HepG2 (cell line): Measurements from ENCODE around the gene ZFP90. TPM values are rescaled to one million over a fixed set of nuclear protein-coding genes. Genes with fewer than 3 reads are reported as not detected.

Source experiments
- AHR ChIP-seq: IDR thresholded peaks from 2 replicates; pipeline ENCODE4 v1.6.1; 2018; ENCODE audit warnings: missing genetic modification reagents, missing compliant biosample characterization
- ASH2L ChIP-seq: fragments of 300-600, 200-600 bp; sonication (generic); IDR thresholded peaks from 2 replicates; pipeline ENCODE4 v1.7.0; 2017; ENCODE audit warnings: low read depth, mild to moderate bottlenecking, moderate library complexity, mixed read lengths, low read length; ENCODE audit not compliant: insufficient read length
- FIP1L1 ChIP-seq: fragments of 200-400 bp; formaldehyde crosslinking; IDR thresholded peaks from 2 replicates; pipeline ENCODE4 v1.6.1; 2018; ENCODE audit warnings: low read depth, mild to moderate bottlenecking, low read length, moderate library complexity, borderline replicate concordance; ENCODE audit not compliant: insufficient read depth
- FOSL2 ChIP-seq: sonication (generic); formaldehyde crosslinking; IDR thresholded peaks from 2 replicates; pipeline ENCODE4 v1.4.0; 2020; ENCODE audit warnings: missing genetic modification reagents
- GFI1 ChIP-seq: sonication (generic); formaldehyde crosslinking; IDR thresholded peaks from 2 replicates; pipeline ENCODE4 v1.5.0; 2020; ENCODE audit warnings: missing genetic modification reagents, mild to moderate bottlenecking, borderline replicate concordance
- GTF2F1 ChIP-seq: fragments of 150-350 bp; IDR thresholded peaks from 2 replicates; pipeline ENCODE4 v1.6.1; 2014; ENCODE audit warnings: low read length
- KDM3A ChIP-seq: IDR thresholded peaks from 2 replicates; pipeline ENCODE4 v1.6.1; 2018; ENCODE audit warnings: low read depth, missing compliant biosample characterization
- KMT2A ChIP-seq: sonication (generic); formaldehyde crosslinking; IDR thresholded peaks from 2 replicates; pipeline ENCODE4 v1.4.0; 2020; ENCODE audit warnings: missing genetic modification reagents
- NR2F6 ChIP-seq, 2 experiments: IDR thresholded peaks; 2 replicates each; pipeline ENCODE4 v1.6.1; 2016; ENCODE audit warnings: antibody characterized with exemption in 1 of 2, mild to moderate bottlenecking in 1 of 2
- PAWR ChIP-seq: sonication (generic); formaldehyde crosslinking; IDR thresholded peaks from 2 replicates; pipeline ENCODE4 v1.4.0; 2020; ENCODE audit warnings: missing genetic modification reagents, mild to moderate bottlenecking, borderline replicate concordance
- POLR2AphosphoS5 ChIP-seq: IDR thresholded peaks from 2 replicates; pipeline ENCODE4 v1.6.1; 2012; ENCODE audit warnings: low read depth, low read length
- SMARCC2 ChIP-seq: fragments of 450-650 bp; IDR thresholded peaks from 2 replicates; pipeline ENCODE4 v1.6.1; 2017; ENCODE audit warnings: antibody characterized with exemption, mild to moderate bottlenecking
- TBX2 ChIP-seq: sonication (generic); formaldehyde crosslinking; IDR thresholded peaks from 2 replicates; pipeline ENCODE4 v1.5.0; 2020; ENCODE audit warnings: missing genetic modification reagents, mild to moderate bottlenecking, borderline replicate concordance
- ZMAT3 ChIP-seq: sonication (generic); formaldehyde crosslinking; conservative IDR thresholded peaks from 2 replicates; pipeline ENCODE4 v1.7.0; 2021; ENCODE audit warnings: missing genetic modification reagents
- ZNF17 ChIP-seq: sonication (generic); formaldehyde crosslinking; IDR thresholded peaks from 2 replicates; pipeline ENCODE4 v1.5.0; 2020; ENCODE audit warnings: mild to moderate bottlenecking, missing genetic modification reagents
- ZNF432 ChIP-seq: sonication (generic); formaldehyde crosslinking; IDR thresholded peaks from 2 replicates; pipeline ENCODE4 v1.5.0; 2020; ENCODE audit warnings: missing genetic modification reagents, mild to moderate bottlenecking, borderline replicate concordance
- ZNF460 ChIP-seq: sonication (generic); formaldehyde crosslinking; IDR thresholded peaks from 2 replicates; pipeline ENCODE4 v1.5.1; 2020; ENCODE audit warnings: missing genetic modification reagents, mild to moderate bottlenecking, borderline replicate concordance
- ZNF720 ChIP-seq: sonication (generic); formaldehyde crosslinking; IDR thresholded peaks from 2 replicates; pipeline ENCODE4 v1.4.0; 2020; ENCODE audit warnings: missing genetic modification reagents
- ZNF772 ChIP-seq: sonication (generic); formaldehyde crosslinking; IDR thresholded peaks from 2 replicates; pipeline ENCODE4 v1.5.0; 2020; ENCODE audit warnings: mild to moderate bottlenecking, missing genetic modification reagents
- ZNF788 ChIP-seq: sonication (generic); formaldehyde crosslinking; IDR thresholded peaks from 2 replicates; pipeline ENCODE4 v1.5.0; 2020; ENCODE audit warnings: mild to moderate bottlenecking, missing genetic modification reagents, borderline replicate concordance
- ZSCAN21 ChIP-seq: sonication (generic); formaldehyde crosslinking; IDR thresholded peaks from 2 replicates; pipeline ENCODE4 v1.8.0; 2022; ENCODE audit warnings: mild to moderate bottlenecking, missing genetic modification reagents, moderate library complexity, borderline replicate concordance
- polyA plus RNA-seq, 8 experiments: library from polyadenylated mRNA; depleted of rRNA in 3 of 8; stranded (reverse) in 7 of 8; unstranded in 1 of 8; fragments of >200 nt; fragmentation: Illumina TruSeq in 4 of 8; extraction: Trizol in 4 of 8; gene quantifications; 2 replicates each; pipeline versions ENCODE4 v1.2.1 to v1.2.3, GENCODE V29; 2011 to 2016; ENCODE audit warnings: low read depth in 4 of 8, missing spikeins in 1 of 8, mixed read lengths in 1 of 8; ENCODE audit not compliant: insufficient read depth in 1 of 8
- total RNA-seq, 5 experiments: library from RNA; depleted of rRNA; stranded (reverse); fragments of >200 nt; fragmentation: Illumina TruSeq; extraction: Trizol; gene quantifications; 2 replicates each; pipeline ENCODE4 v1.2.3, GENCODE V29; 2016; ENCODE audit warnings: low read depth in 1 of 5
- TF ChIP-seq, protein P1 (sequence below): sonication (generic); formaldehyde crosslinking; IDR thresholded peaks from 2 replicates; pipeline ENCODE4 v1.8.1; 2023; ENCODE audit warnings: mild to moderate bottlenecking, missing genetic modification reagents
- TF ChIP-seq, protein P2 (sequence below): sonication (generic); formaldehyde crosslinking; IDR thresholded peaks from 2 replicates; pipeline ENCODE4 v1.4.0; 2020; ENCODE audit warnings: missing genetic modification reagents

ZFP90 gene
- total and polyA plus RNA-seq, 2 of the 13 experiments (the other 11 are each of a cell fraction or from before 2014, with no cell fraction given): 17.6 to 18.9 TPM

- TF ChIP-seq FOSL2 (CRISPR knock-in tag) (peak; percentile 28; the same call in 1 of the 2 replicates), FIP1L1 (no peak), GTF2F1 (no peak), AHR (CRISPR knock-in tag) (peak; percentile 76; the same call in 1 of the 2 replicates), SMARCC2 (no peak), ZSCAN21 (0 out of 2 replicates have a peak, but pooled peaks have one; percentile 90), ZNF720 (CRISPR knock-in tag) (no peak; the same call in 1 of the 2 replicates), ZNF460 (CRISPR knock-in tag) (no peak), ZNF432 (CRISPR knock-in tag) (no peak), PAWR (CRISPR knock-in tag) (peak; percentile 85; the same call in 1 of the 2 replicates), NR2F6 (IDR thresholded peaks at IDR 0.05) (no peak), NR2F6 (CRISPR knock-in tag; IDR thresholded peaks at IDR 0.05) (peak; percentile 11; the same call in 1 of the 2 replicates), ZNF17 (CRISPR knock-in tag) (no peak), ZNF788 (CRISPR knock-in tag) (peak; percentile 75; the same call in 1 of the 2 replicates), TBX2 (CRISPR knock-in tag) (peak; percentile 88), ASH2L (peak; percentile 90), ZNF772 (CRISPR knock-in tag) (peak; percentile 97), GFI1 (CRISPR knock-in tag) (0 out of 2 replicates have a peak, but pooled peaks have one; percentile 51), ZMAT3 (CRISPR knock-in tag) (peak; percentile 93; the same call in 1 of the 2 replicates), KMT2A (CRISPR knock-in tag) (peak; percentile 93), KDM3A (CRISPR knock-in tag) (no peak), POLR2AphosphoS5 (peak; percentile 74)
- TF ChIP-seq, protein P1, sequence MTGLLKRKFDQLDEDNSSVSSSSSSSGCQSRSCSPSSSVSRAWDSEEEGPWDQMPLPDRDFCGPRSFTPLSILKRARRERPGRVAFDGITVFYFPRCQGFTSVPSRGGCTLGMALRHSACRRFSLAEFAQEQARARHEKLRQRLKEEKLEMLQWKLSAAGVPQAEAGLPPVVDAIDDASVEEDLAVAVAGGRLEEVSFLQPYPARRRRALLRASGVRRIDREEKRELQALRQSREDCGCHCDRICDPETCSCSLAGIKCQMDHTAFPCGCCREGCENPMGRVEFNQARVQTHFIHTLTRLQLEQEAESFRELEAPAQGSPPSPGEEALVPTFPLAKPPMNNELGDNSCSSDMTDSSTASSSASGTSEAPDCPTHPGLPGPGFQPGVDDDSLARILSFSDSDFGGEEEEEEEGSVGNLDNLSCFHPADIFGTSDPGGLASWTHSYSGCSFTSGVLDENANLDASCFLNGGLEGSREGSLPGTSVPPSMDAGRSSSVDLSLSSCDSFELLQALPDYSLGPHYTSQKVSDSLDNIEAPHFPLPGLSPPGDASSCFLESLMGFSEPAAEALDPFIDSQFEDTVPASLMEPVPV (CRISPR knock-in tag): peak; percentile 94
- TF ChIP-seq, protein P2, sequence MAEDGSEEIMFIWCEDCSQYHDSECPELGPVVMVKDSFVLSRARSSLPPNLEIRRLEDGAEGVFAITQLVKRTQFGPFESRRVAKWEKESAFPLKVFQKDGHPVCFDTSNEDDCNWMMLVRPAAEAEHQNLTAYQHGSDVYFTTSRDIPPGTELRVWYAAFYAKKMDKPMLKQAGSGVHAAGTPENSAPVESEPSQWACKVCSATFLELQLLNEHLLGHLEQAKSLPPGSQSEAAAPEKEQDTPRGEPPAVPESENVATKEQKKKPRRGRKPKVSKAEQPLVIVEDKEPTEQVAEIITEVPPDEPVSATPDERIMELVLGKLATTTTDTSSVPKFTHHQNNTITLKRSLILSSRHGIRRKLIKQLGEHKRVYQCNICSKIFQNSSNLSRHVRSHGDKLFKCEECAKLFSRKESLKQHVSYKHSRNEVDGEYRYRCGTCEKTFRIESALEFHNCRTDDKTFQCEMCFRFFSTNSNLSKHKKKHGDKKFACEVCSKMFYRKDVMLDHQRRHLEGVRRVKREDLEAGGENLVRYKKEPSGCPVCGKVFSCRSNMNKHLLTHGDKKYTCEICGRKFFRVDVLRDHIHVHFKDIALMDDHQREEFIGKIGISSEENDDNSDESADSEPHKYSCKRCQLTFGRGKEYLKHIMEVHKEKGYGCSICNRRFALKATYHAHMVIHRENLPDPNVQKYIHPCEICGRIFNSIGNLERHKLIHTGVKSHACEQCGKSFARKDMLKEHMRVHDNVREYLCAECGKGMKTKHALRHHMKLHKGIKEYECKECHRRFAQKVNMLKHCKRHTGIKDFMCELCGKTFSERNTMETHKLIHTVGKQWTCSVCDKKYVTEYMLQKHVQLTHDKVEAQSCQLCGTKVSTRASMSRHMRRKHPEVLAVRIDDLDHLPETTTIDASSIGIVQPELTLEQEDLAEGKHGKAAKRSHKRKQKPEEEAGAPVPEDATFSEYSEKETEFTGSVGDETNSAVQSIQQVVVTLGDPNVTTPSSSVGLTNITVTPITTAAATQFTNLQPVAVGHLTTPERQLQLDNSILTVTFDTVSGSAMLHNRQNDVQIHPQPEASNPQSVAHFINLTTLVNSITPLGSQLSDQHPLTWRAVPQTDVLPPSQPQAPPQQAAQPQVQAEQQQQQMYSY (CRISPR knock-in tag): no peak; the same call in 1 of the 2 replicates
Measured at GRCh38 chr16:68529931-68530701, 9.0 kb upstream of the ZFP90 start (continued).
